Ovary (tissue), 9 donors: ENCODE results near the gene SERPINI1. TPM values are rescaled to one million over a fixed set of nuclear protein-coding genes. Genes with fewer than 3 reads are reported as not detected.

ENCODE experiments used
- DNase-seq, 5 donors: peaks; one replicate each; pipeline ENCODE4 v3.0.0-alpha.2; 2019 to 2020
- H3K27ac ChIP-seq, 2 donors: fragments of 200-600 bp; one replicate each; pipeline versions ENCODE4 v1.5.1 to v1.8.0; 2019 to 2022
- H3K27me3 ChIP-seq: fragments of 200-600 bp; one replicate; pipeline ENCODE4 v1.8.0; 2022
- H3K36me3 ChIP-seq: fragments of 200-600 bp; sonication (generic); one replicate; pipeline ENCODE4 v1.5.1; 2019
- H3K4me1 ChIP-seq: one replicate; pipeline ENCODE4 v1.8.1; 2013; ENCODE audit warnings: mild to moderate bottlenecking, moderate library complexity; ENCODE audit not compliant: insufficient read depth
- H3K4me3 ChIP-seq: fragments of 200-600 bp; sonication (generic); one replicate; pipeline ENCODE4 v1.5.1; 2017
- H3K9me3 ChIP-seq, 2 donors: fragments of 200-600 bp in 1 of 2; sonication (generic) in 1 of 2; one replicate each; pipeline versions ENCODE4 v1.5.1 to v1.8.1; 2013 to 2019; ENCODE audit warnings: mild to moderate bottlenecking in 1 of 2, moderate library complexity in 1 of 2
- CTCF ChIP-seq, 3 donors: fragments of 450-650 bp in 2 of 3; fragments of 200-600 bp in 1 of 3; IDR thresholded peaks; one replicate each; pipeline versions ENCODE4 v1.5.1 to v1.8.0; 2016 to 2022; ENCODE audit warnings: antibody characterized with exemption in 3 of 3, mild to moderate bottlenecking in 1 of 3
- EP300 ChIP-seq: sonication (generic); formaldehyde crosslinking; IDR thresholded peaks from one replicate; pipeline ENCODE4 v1.6.1; 2017; ENCODE audit warnings: antibody characterized with exemption
- POLR2A ChIP-seq: fragments of 450-650 bp; IDR thresholded peaks from one replicate; pipeline ENCODE4 v1.6.1; 2017; ENCODE audit warnings: antibody characterized with exemption, mild to moderate bottlenecking, moderate library complexity
- WGBS, 3 donors: extraction: QIAGEN DNeasy Blood & Tissue Kit in 1 of 3; methylation state at CpG; one replicate each; pipeline versions ENCODE4 v1.1.5 to v1.1.7; 2013 to 2017; 5-methylcytosine and 5-hydroxymethylcytosine counted together
- intact Hi-C, 4 donors: fragments of 100-400 bp; cut with DNase I; formaldehyde crosslinking; loops; one replicate each; pipeline versions ENCODE4 v1.11.0 to v1.15.1; 2022 to 2023
- polyA plus RNA-seq, 2 donors: library from polyadenylated mRNA; stranded (reverse); fragments of 200-250 nt in 1 of 2; fragments of 350-450 nt in 1 of 2; fragmentation: Illumina TruSeq in 1 of 2; extraction: RNeasy Lipid Tissue Mini Kit (QIAGEN cat#74804) in 1 of 2; gene quantifications; one replicate each; pipeline ENCODE4 v1.2.3, GENCODE V29; 2013 to 2014
- total RNA-seq, 7 donors: library from RNA; depleted of rRNA in 2 of 7; stranded (reverse); fragments of >200 nt in 2 of 7; fragmentation: NEBNext Ultra II Directional in 3 of 7; extraction: Animal tissue kit (Norgen Biotek cat#: 25700) in 3 of 7; gene quantifications; one replicate each; pipeline versions ENCODE4 v1.1.0 to v1.2.4, GENCODE V29; 2016 to 2023
- donor health status: DM: no; HTN: no; CAD: no; lungs with moderate emphysema.
- donor health status: DM: no; HTN: no; CAD: no.
- donor health status: Bipolar disorder and iron deficiency.
- donor health status: DM: yes; HTN: yes; CAD: no.
- donor health status: DM: no; HTN: no; CAD: no.
- donor health status: DM: yes; HTN: yes; CAD: no.

Gene SERPINI1
- total and polyA plus RNA-seq, 9 donors = 1.8 to 11.6 (median 5.0) TPM

GRCh38 chr3:167843481-167843880 lies 108.0 kb downstream of the SERPINI1 start:
- Histone ChIP-seq H3K27me3 (no peaks in the 10 kb centered on the region), H3K27ac (no peak overlapping the region), H3K4me1 (no peaks in the 10 kb centered on the region), H3K4me3 (no peak overlapping the region), H3K9me3 (no peaks in the 10 kb centered on the region), H3K36me3 (no peaks in the 10 kb centered on the region)
- DNase-seq = no peak
- TF ChIP-seq POLR2A (no peak), CTCF (IDR thresholded peaks at IDR 0.05) (no peak), EP300 (no peak)
- intact Hi-C loops = no loop called here
- WGBS, 3 donors = 77 to 81% (median 78%) methylated on average over 1 of the region's 1 CpG

- H3K36me3 ChIP-seq = no peaks in the 10 kb centered on the region
- H3K27ac ChIP-seq = no peak overlapping the region
- intact Hi-C loops = no loop called here
- DNase-seq = no peak
- WGBS, 3 donors = 88 to 92% (median 90%) methylated on average over 2 of the region's 2 CpGs
- no peaks in the 10 kb centered on the region for H3K4me1 ChIP-seq
- H3K9me3 ChIP-seq = no peaks in the 10 kb centered on the region
- no peaks in the 10 kb centered on the region for H3K27me3 ChIP-seq
- no peak overlapping the region for H3K4me3 ChIP-seq
- no peak for TF ChIP-seq EP300
- TF ChIP-seq CTCF (IDR thresholded peaks at IDR 0.05) = no peak
- no peak for TF ChIP-seq POLR2A
Observed at GRCh38 chr3:167843886-167844285, 108.4 kb downstream of the SERPINI1 start.

- Histone ChIP-seq H3K9me3 (no peaks in the 10 kb centered on the region), H3K27me3 (no peaks in the 10 kb centered on the region), H3K27ac (no peak overlapping the region), H3K4me1 (no peaks in the 10 kb centered on the region), H3K4me3 (no peak overlapping the region), H3K36me3 (no peaks in the 10 kb centered on the region)
- no peak for DNase-seq
- TF ChIP-seq EP300 (no peak), POLR2A (no peak), CTCF (IDR thresholded peaks at IDR 0.05) (no peak)
- intact Hi-C loops = no loop called here
Observed at GRCh38 chr3:167844528-167844927, 109.0 kb downstream of the SERPINI1 start.

- H3K4me1 ChIP-seq = no peaks in the 10 kb centered on the region
- intact Hi-C loops = no loop called here
- no peaks in the 10 kb centered on the region for H3K9me3 ChIP-seq
- H3K36me3 ChIP-seq = no peaks in the 10 kb centered on the region
- H3K4me3 ChIP-seq = no peak overlapping the region
- WGBS, 3 donors = 31 to 51% (median 42%) methylated on average over 1 of the region's 1 CpG
- no peak overlapping the region for H3K27ac ChIP-seq
- no peak for DNase-seq
- H3K27me3 ChIP-seq = no peaks in the 10 kb centered on the region
- TF ChIP-seq EP300 (no peak), CTCF (IDR thresholded peaks at IDR 0.05) (no peak), POLR2A (no peak)
Observed at GRCh38 chr3:167851171-167851570, 115.7 kb downstream of the SERPINI1 start.

- Histone ChIP-seq H3K27ac (no peak overlapping the region), H3K27me3 (no peaks in the 10 kb centered on the region), H3K4me1 (no peaks in the 10 kb centered on the region), H3K36me3 (no peaks in the 10 kb centered on the region), H3K9me3 (no peaks in the 10 kb centered on the region), H3K4me3 (no peak overlapping the region)
- 93 to 95% (median 93%) methylated on average over 3 of the region's 3 CpGs for WGBS, 3 donors
- DNase-seq = no peak
- intact Hi-C loops = no loop called here
- TF ChIP-seq POLR2A (no peak), CTCF (IDR thresholded peaks at IDR 0.05) (no peak), EP300 (no peak)
Observed at GRCh38 chr3:167851749-167852148, 116.2 kb downstream of the SERPINI1 start.
